ENCODE data around the gene RNU6-1. TPM values are rescaled to one million over a fixed set of nuclear protein-coding genes. Genes with fewer than 3 reads are reported as not detected.
A peak's percentile ranks its signal among the peaks of the same experiment; 100 is the strongest.

The RNU6-1 gene
- total RNA-seq, 4 donors from 2014 or later, result not detected

DNA sequence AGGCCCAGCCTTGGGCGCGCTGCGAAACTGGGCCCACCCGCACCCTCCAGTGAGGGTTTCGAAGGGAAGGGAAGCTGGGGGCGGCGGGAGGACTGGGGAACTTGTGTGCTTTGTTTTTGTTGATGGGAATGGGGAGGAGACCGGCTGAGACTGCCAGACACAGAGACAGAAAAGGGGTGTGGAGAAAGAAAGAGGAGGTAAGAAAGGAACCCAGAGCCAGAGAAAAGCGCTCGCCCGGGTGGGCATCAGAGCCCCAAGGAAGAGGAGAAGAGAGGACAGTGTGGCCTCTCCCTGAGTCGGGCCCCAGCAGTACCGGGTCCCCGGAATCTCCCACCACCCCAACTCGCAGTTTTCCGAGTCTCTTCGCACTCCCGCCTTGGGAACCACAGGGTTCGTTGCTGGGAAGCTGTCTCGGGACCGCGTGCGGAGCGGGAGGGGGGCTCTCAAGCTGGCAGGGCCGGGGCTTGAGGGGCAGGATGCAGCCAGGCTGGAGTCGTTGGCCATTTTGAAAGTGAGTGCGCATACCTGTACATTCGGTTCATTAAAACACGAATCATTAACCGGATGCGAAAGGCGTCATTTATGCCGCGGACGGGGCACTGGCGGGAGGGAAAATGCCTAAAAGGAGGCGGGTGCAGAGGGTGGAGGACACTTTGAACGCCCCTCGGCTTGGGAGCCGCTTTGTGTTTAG, 11.4 kb downstream of the RNU6-1 start:
- Histone ChIP-seq H3K9me3 (no peaks in the 10 kb centered on the region), H3K4me3 (peak overlapping the region in 1 of 2 donors; percentile 26), H3K36me3 (no peaks in the 10 kb centered on the region), H3K27me3 (peaks cover 100% of the 10 kb centered on the region), H3K4me1 (peaks cover 0 to 78% (median 44%) of the 10 kb centered on the region in 3 donors), H3K27ac (no peak overlapping the region)
- ATAC-seq, result no peak
- no peak for TF ChIP-seq POLR2A (IDR thresholded peaks at IDR 0.05)
- no peak for TF ChIP-seq POLR2AphosphoS5 (IDR thresholded peaks at IDR 0.05)
- TF ChIP-seq, protein P1, sequence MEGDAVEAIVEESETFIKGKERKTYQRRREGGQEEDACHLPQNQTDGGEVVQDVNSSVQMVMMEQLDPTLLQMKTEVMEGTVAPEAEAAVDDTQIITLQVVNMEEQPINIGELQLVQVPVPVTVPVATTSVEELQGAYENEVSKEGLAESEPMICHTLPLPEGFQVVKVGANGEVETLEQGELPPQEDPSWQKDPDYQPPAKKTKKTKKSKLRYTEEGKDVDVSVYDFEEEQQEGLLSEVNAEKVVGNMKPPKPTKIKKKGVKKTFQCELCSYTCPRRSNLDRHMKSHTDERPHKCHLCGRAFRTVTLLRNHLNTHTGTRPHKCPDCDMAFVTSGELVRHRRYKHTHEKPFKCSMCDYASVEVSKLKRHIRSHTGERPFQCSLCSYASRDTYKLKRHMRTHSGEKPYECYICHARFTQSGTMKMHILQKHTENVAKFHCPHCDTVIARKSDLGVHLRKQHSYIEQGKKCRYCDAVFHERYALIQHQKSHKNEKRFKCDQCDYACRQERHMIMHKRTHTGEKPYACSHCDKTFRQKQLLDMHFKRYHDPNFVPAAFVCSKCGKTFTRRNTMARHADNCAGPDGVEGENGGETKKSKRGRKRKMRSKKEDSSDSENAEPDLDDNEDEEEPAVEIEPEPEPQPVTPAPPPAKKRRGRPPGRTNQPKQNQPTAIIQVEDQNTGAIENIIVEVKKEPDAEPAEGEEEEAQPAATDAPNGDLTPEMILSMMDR (IDR thresholded peaks at IDR 0.05), result no peak
- TF ChIP-seq EP300 (IDR thresholded peaks at IDR 0.05), result no peak
- 4 to 9% methylated on average over 13 to 16 of the region's 40 CpGs for WGBS, 2 donors (ENCODE audit: low coverage in 1 of 2)

DNA sequence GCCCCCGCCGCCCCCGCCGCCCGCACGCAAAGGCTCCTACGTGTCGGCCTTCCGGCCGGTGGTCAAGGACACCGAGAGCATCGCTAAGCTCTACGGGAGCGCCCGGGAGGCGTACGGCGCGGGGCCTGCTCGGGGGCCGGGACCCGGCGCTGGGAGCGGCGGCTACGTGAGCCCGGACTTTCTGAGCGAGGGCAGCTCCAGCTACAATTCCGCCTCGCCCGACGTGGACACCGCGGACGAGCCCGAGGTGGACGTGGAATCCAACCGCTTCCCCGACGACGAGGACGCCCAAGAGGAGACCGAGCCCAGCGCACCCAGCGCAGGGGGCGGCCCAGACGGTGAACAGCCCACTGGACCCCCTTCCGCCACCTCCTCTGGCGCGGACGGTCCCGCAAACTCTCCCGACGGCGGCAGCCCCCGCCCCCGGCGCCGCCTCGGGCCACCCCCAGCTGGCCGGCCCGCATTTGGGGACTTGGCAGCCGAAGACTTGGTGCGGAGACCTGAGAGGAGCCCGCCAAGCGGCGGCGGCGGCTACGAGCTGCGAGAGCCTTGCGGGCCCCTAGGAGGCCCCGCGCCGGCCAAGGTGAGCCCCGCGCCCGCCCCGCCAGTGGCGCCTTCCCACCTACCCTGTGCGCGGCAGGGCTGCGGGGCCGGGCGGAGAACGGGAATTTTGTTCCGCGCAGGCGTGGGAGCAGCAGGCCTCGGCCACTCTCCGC, 12.1 kb downstream of the RNU6-1 start:
- Histone ChIP-seq H3K27ac (no peak overlapping the region), H3K4me3 (peak overlapping the region in 1 of 2 donors; percentile 26), H3K36me3 (no peaks in the 10 kb centered on the region), H3K27me3 (peaks cover 100% of the 10 kb centered on the region), H3K4me1 (peaks cover 0 to 78% (median 44%) of the 10 kb centered on the region in 3 donors), H3K9me3 (no peaks in the 10 kb centered on the region)
- TF ChIP-seq POLR2A (IDR thresholded peaks at IDR 0.05) (no peak), POLR2AphosphoS5 (IDR thresholded peaks at IDR 0.05) (no peak), EP300 (IDR thresholded peaks at IDR 0.05) (no peak)
- TF ChIP-seq, protein P1 (IDR thresholded peaks at IDR 0.05), result no peak
- WGBS, 2 donors (ENCODE audit: low coverage in 1 of 2), result no CpG with 5 or more reads among the region's 91 CpGs
- no peak for ATAC-seq

DNA sequence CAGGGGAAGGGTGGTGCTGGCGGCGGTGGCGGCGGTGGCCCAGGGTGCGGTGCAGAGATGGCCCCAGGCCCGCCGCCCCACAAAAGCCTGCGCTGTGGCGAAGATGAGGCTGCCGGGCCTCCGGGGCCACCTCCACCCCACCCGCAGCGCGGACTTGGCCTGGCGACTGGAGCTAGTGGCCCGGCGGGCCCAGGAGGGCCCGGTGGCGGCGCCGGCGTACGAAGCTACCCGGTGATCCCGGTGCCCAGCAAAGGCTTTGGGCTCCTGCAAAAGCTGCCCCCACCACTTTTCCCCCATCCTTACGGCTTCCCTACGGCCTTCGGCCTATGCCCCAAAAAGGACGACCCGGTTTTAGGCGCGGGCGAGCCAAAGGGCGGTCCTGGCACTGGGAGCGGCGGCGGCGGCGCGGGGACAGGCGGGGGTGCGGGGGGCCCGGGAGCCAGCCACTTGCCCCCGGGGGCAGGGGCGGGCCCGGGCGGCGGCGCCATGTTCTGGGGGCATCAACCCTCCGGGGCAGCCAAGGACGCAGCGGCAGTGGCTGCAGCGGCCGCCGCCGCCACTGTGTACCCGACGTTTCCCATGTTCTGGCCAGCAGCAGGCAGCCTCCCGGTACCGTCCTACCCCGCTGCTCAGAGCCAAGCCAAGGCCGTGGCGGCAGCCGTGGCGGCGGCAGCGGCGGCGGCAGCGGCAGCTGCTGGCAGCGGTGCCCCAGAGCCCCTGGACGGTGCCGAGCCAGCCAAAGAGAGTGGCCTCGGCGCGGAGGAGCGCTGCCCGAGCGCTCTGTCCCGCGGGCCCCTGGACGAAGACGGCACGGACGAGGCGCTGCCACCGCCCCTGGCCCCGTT, 12.9 kb downstream of the RNU6-1 start:
- no peaks in the 10 kb centered on the region for H3K9me3 ChIP-seq
- H3K27me3 ChIP-seq, result peaks cover 100% of the 10 kb centered on the region
- peaks cover 0 to 79% (median 44%) of the 10 kb centered on the region in 3 donors for H3K4me1 ChIP-seq
- no peak for ATAC-seq
- no peak overlapping the region for H3K27ac ChIP-seq
- WGBS, 2 donors (ENCODE audit: low coverage in 1 of 2), result 0% methylated on average over 2 of the region's 88 CpGs; no CpG with 5 or more reads in 1 of the 2 donors
- H3K4me3 ChIP-seq, result no peak overlapping the region
- TF ChIP-seq POLR2AphosphoS5 (IDR thresholded peaks at IDR 0.05) (no peak), POLR2A (IDR thresholded peaks at IDR 0.05) (no peak), EP300 (IDR thresholded peaks at IDR 0.05) (no peak)
- TF ChIP-seq, protein P1 (IDR thresholded peaks at IDR 0.05), result no peak
- no peaks in the 10 kb centered on the region for H3K36me3 ChIP-seq

DNA sequence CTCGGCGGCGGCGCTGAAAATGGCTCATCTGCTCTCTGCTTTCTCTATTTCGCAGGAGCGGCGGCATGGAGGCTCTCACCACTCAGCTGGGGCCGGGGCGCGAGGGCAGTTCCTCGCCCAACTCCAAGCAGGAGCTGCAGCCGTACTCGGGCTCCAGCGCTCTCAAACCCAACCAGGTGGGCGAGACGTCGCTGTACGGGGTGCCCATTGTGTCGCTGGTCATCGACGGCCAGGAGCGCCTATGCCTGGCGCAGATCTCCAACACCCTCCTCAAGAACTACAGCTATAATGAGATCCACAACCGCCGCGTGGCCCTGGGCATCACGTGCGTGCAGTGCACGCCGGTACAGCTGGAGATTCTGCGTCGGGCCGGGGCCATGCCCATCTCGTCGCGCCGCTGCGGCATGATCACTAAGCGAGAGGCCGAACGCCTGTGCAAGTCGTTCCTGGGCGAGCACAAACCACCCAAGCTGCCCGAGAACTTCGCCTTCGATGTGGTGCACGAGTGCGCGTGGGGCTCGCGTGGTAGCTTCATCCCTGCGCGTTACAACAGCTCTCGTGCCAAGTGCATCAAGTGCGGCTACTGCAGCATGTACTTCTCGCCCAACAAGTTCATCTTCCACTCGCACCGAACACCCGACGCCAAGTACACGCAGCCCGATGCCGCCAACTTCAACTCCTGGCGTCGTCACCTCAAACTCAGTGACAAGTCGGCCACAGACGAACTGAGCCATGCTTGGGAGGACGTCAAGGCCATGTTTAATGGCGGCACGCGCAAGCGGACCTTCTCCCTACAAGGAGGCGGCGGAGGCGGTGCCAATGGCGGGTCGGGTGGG, 13.7 kb downstream of the RNU6-1 start:
- 13 to 30% methylated on average over 2 to 3 of the region's 77 CpGs for WGBS, 2 donors (ENCODE audit: low coverage in 1 of 2)
- ATAC-seq, result no peak
- TF ChIP-seq EP300 (IDR thresholded peaks at IDR 0.05), result no peak
- TF ChIP-seq POLR2AphosphoS5 (IDR thresholded peaks at IDR 0.05), result no peak
- TF ChIP-seq, protein P1 (IDR thresholded peaks at IDR 0.05), result no peak
- no peak for TF ChIP-seq POLR2A (IDR thresholded peaks at IDR 0.05)
- H3K4me3 ChIP-seq, result peak overlapping the region in 1 of 2 donors; percentile 28
- H3K27me3 ChIP-seq, result peaks cover 100% of the 10 kb centered on the region
- no peaks in the 10 kb centered on the region for H3K9me3 ChIP-seq
- no peak overlapping the region for H3K27ac ChIP-seq
- H3K4me1 ChIP-seq, result peaks cover 0 to 88% (median 44%) of the 10 kb centered on the region in 3 donors
- H3K36me3 ChIP-seq, result no peaks in the 10 kb centered on the region

Data from gastroesophageal sphincter (tissue), 4 donors.